ENCODE data around the gene MNAT1. TPM values are rescaled to one million over a fixed set of nuclear protein-coding genes. Genes with fewer than 3 reads are reported as not detected.

Gene MNAT1
- total RNA-seq, 2 donors from 2014 or later = 16.1 to 19.5 TPM

DNA sequence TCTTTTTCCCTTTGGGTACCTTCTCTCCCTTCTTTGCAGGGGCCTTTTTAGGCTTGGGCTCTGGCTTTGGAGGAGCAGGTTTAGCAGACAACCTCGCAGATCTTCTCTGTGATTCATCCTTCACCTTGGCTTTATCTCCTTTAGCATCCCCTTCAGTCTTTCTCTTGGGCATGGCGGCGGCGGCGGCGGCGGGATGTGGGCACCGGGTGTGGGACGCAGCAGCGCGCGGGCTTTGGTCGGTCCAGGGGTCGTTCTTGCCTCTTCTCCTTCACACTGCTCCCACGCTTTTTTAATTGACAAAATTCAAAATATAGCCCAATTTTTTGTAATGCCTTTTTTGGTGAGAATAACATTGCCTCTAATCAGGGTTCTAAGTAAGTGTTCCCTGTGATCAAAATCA lies 237.7 kb downstream of the MNAT1 start:
- no peak overlapping the region for H3K27ac Mint-ChIP-seq
- no peaks in the 10 kb centered on the region for H3K27me3 Mint-ChIP-seq
- H3K36me3 Mint-ChIP-seq (ENCODE audit: low read depth) = no peaks in the 10 kb centered on the region
- peaks cover 6% of the 10 kb centered on the region for H3K4me1 Mint-ChIP-seq
- H3K4me3 Mint-ChIP-seq = no peak overlapping the region
- ATAC-seq (no peak), DNase-seq (no peak)
- H3K9me3 ChIP-seq (ENCODE audit: control insufficient read depth, low read length, poor library complexity, severe bottlenecking) = no peaks in the 10 kb centered on the region

DNA sequence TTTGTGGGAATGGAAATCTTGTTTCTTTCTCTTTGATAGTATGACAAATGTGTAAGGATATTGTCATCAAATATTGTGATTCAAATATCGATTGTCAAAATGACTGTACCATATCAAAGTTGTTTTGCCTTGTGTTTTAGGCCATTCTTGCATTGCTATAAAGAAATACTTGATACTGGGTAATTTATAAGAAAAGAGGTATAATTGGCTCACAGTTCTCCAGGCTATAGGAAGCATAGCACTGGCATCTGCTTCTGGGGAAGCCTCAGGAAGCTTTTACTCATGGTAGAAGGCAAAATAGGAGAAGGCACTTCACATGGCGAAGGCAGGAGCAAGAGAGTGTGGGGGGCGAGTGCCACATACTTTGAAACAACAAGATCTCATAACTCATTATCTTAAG lies 238.5 kb downstream of the MNAT1 start:
- DNase-seq (no peak), ATAC-seq (no peak)
- Mint-ChIP-seq H3K36me3 (ENCODE audit: low read depth) (no peaks in the 10 kb centered on the region), H3K27me3 (no peaks in the 10 kb centered on the region), H3K27ac (no peak overlapping the region), H3K4me1 (peaks cover 6% of the 10 kb centered on the region), H3K4me3 (no peak overlapping the region)
- no peaks in the 10 kb centered on the region for H3K9me3 ChIP-seq (ENCODE audit: control insufficient read depth, low read length, poor library complexity, severe bottlenecking)

DNA sequence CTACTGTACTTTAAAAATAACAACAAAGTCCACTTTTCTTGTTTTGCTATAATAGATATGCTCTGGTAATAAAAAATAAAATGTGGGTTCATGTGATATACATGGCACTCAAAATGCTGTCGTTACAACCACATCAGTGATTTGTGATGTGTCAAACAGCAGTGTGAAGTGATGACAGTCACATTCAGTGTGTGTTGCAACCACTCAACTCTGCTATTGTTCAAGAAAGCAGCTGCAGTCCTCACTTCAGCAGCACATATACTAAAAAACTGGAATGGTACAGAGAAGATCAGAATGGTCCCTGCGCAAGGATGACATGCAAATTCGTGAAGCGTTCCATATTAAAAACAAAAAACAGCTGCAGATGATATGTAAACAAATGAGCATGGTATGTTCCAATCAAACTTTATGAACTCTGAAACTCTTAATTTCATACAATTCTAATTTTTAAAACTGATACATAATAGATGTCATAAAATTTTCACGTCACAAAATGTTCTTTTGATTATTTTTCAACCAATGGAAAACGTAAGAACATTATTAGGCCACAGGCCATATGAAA lies 239.6 kb downstream of the MNAT1 start:
- H3K4me3 Mint-ChIP-seq = no peak overlapping the region
- no peak for ATAC-seq

DNA sequence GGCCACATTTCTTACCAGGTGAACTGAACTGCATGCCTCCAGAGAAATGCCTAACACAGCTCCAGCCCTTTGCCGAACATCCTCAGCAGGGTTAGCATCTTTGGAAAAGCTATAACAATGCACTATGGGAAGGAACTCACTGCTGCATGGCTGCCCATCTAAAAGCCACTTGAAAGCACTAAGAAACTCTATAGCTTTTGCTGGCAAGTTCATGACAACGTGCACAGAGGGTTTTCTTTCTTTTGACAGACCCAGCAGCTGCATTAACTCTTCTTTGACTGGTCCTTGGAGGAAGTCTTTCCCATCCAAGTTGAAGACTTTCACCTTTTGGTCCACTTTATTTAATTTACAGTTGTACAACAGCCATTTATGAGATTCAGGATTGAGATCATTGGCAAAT lies 241.0 kb downstream of the MNAT1 start:
- Mint-ChIP-seq H3K27me3 (no peaks in the 10 kb centered on the region), H3K36me3 (ENCODE audit: low read depth) (no peaks in the 10 kb centered on the region), H3K4me1 (peaks cover 9% of the 10 kb centered on the region), H3K27ac (no peak overlapping the region), H3K4me3 (no peak overlapping the region)
- H3K9me3 ChIP-seq (ENCODE audit: control insufficient read depth, low read length, poor library complexity, severe bottlenecking) = no peaks in the 10 kb centered on the region
- ATAC-seq (no peak), DNase-seq (no peak)

More for the DNA sequence above, 239.6 kb downstream of the MNAT1 start:
- H3K4me1 Mint-ChIP-seq = peaks cover 6% of the 10 kb centered on the region
- no peaks in the 10 kb centered on the region for H3K27me3 Mint-ChIP-seq
- no peak for DNase-seq
- H3K27ac Mint-ChIP-seq = peak overlapping the region; percentile 6
- H3K36me3 Mint-ChIP-seq (ENCODE audit: low read depth) = no peaks in the 10 kb centered on the region
- H3K9me3 ChIP-seq (ENCODE audit: control insufficient read depth, low read length, poor library complexity, severe bottlenecking) = no peaks in the 10 kb centered on the region

DNA sequence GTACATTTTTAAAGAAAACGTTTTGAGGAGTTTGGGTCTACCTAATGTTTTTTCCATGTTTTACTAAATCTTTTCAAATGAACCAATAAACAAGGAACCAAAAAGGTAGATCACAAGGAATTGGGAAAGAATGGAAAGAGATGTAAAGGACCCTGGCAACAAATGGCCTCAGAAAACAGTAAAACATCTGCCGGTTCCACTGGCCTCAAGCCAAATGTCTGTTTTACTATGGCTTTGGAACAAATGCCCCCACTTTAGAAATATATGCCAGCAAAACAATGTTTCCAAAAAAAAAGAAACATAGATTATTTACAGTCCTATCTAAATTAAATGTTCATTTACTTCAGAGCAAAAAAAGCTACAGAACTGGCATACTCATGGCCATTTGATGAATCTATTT lies 243.3 kb downstream of the MNAT1 start:
- H3K9me3 ChIP-seq (ENCODE audit: control insufficient read depth, low read length, poor library complexity, severe bottlenecking) = no peaks in the 10 kb centered on the region
- Mint-ChIP-seq H3K4me1 (peaks cover 9% of the 10 kb centered on the region), H3K27me3 (no peaks in the 10 kb centered on the region), H3K36me3 (ENCODE audit: low read depth) (no peaks in the 10 kb centered on the region), H3K27ac (peak overlapping the region; percentile 14), H3K4me3 (no peak overlapping the region)
- DNase-seq (no peak), ATAC-seq (no peak)

DNA sequence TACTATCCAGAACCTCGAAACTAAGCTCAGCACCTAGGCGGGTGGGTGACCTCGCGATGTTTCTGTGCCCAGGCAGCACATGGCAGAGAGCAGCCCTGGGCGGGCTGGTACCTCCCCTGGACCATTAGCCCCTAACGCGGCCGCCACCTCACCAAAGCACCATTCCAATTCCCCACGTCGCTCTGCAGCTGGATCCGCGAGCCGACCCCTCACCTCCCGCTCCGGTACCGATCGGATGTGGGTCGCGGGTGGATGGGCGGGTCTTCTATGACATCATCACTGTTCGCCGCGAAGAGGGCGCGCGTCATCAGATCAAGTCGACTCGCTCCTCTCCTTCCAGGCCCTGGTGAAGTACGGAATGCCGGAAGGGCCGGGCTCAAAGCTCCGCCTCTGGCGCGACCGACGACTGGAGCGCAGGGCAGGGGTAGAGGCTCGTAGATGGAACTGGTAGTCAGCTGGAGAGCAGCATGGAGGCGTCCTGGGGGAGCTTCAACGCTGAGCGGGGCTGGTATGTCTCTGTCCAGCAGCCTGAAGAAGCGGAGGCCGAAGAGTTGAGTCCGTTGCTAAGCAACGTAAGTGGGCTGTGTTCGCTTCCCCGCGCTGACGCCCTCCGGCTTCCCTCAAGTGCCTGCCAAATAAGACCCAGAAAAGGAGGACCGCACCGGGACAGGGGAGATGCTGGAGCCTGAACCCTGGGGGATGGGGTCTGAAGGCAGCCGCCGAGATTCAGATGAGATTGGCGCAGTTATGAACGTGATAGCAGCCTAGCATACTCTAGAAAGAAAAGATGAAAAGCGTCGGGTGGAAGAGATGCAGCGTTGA lies 246.5 kb downstream of the MNAT1 start, which contains the start of the genes SLC38A6 and TRMT5:
Gene SLC38A6 (plus strand): TSS at position 435 of the 822 bp plus-strand sequence. CDS start 33 bp downstream, at position 468.
Gene TRMT5 (minus strand): TSS at position 269 of the 822 bp plus-strand sequence. CDS start 106 bp downstream, at position 163.
- DNase-seq (peak; percentile 74 to 81 (median 80)), ATAC-seq (peak; percentile 89)
- H3K9me3 ChIP-seq (ENCODE audit: control insufficient read depth, low read length, poor library complexity, severe bottlenecking) = no peaks in the 10 kb centered on the region
- H3K27me3 Mint-ChIP-seq = no peaks in the 10 kb centered on the region
- H3K36me3 Mint-ChIP-seq (ENCODE audit: low read depth) = no peaks in the 10 kb centered on the region
- no peak within 1 kb of the TSS for H3K4me3 Mint-ChIP-seq
- H3K27ac Mint-ChIP-seq = no peak within 1 kb of the TSS
- peaks cover 5% of the 10 kb centered on the region for H3K4me1 Mint-ChIP-seq

DNA sequence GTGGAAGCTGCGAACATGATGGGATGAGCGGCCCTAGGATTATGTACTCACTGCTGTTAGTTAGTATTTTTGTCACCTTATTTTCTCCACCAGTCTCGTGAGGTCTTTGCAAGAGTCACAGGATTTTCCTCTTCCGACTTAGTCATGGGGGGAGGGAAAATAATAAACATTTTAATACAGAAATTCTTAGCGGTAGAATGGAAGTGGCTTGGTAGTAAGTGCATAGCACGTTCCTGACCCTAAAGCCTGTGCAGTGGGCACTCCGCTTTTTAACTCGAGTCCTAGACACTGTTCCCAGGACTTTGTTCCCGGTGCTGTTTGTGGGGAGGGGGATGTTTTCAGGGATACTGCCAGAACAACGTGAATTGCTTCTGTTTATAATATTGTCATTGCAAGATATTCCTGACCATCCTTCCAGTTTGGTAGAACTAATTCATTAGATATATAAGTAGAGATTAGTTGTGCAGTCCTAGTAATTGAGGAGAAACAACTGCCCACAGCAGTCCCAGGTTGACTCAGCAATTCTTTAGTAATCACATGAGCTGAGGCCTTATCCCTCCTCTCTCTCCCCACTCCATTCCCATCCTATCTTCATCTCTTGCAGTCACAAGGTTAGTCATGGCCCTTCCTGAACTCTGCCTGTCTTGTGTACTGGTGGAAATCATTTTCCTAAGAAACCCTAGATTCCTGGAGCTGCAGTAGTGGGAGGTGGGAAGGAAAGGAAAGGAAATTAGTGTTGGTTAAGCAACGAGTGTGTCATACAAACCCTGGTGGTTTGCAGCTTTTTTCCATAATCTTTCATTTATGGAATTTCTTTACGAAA lies 247.3 kb downstream of the MNAT1 start:
- H3K27me3 Mint-ChIP-seq = no peaks in the 10 kb centered on the region
- H3K4me1 Mint-ChIP-seq = peaks cover 6% of the 10 kb centered on the region
- peaks cover under 1% of the 10 kb centered on the region for H3K36me3 Mint-ChIP-seq (ENCODE audit: low read depth)
- no peak overlapping the region for H3K4me3 Mint-ChIP-seq
- DNase-seq (no peak), ATAC-seq (no peak)
- H3K27ac Mint-ChIP-seq = no peak overlapping the region
- no peaks in the 10 kb centered on the region for H3K9me3 ChIP-seq (ENCODE audit: control insufficient read depth, low read length, poor library complexity, severe bottlenecking)

DNA sequence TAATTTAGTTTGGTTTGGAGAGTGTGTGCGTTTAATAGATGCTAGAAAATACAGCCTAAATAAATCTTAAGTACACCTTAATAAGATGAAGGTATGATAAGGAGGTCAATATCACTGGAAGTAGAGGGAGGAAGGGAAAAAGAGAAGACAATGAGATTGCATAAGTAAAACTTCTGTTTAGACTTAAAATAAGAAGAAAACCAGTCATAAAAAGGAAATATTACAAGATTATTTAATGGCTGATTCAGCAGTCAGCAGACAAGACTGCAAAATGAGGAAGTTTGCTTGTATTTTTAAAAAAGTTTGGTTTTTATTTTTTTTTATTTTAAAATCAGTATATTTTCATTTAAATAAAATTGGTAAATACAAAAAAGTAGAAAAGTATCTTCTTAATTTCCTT lies 249.6 kb downstream of the MNAT1 start:
- Mint-ChIP-seq H3K27ac (peak overlapping the region; percentile 45), H3K4me3 (no peak overlapping the region), H3K4me1 (peaks cover 7% of the 10 kb centered on the region), H3K27me3 (no peaks in the 10 kb centered on the region), H3K36me3 (ENCODE audit: low read depth) (peaks cover 2% of the 10 kb centered on the region)
- ATAC-seq = no peak
- no peak for DNase-seq
- H3K9me3 ChIP-seq (ENCODE audit: control insufficient read depth, low read length, poor library complexity, severe bottlenecking) = no peaks in the 10 kb centered on the region

DNA sequence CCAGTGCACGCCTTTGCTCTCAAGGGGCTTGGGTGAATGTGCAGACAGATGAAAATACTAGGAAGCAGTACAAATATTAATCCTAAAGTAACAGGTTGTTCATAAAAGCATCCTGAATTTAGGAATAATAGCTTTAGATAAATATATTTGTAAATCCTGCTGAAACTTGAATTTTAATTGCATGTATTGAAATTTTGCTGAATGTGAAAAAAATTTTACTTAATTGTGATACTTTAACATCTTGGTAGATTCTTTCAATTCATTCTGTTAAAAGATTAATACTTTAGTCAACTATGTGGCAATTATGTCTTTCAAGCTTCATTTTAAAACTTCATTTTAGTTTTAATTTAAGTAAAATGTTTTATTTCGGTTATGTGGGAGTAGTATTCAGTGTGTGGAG lies 251.9 kb downstream of the MNAT1 start:
- peaks cover 7% of the 10 kb centered on the region for H3K36me3 Mint-ChIP-seq (ENCODE audit: low read depth)

DNA sequence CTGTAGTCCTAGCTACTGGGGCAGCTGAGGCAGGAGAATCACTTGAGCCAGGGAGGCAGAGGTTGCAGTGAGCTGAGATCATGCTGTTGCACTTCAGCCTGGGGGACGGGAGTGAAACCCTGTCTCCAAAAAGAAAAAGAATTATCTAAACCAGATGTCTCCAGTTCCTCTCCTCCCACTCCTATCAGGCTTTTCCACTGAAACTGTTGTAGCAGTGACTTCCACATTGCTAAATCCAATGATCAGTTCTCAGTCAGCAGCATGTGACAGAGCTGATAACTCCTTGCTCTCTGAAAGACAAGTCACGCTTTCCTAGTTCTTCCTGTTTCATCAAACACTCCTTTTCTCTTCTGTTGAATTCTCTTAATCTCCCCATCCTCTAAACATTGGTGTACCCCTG lies 255.0 kb downstream of the MNAT1 start:
- H3K36me3 Mint-ChIP-seq (ENCODE audit: low read depth) = peaks cover 13% of the 10 kb centered on the region
- no peak for DNase-seq
- ATAC-seq = no peak
- no peak overlapping the region for H3K4me3 Mint-ChIP-seq
- no peaks in the 10 kb centered on the region for H3K27me3 Mint-ChIP-seq
- H3K4me1 Mint-ChIP-seq = peaks cover 7% of the 10 kb centered on the region
- no peak overlapping the region for H3K27ac Mint-ChIP-seq
- no peaks in the 10 kb centered on the region for H3K9me3 ChIP-seq (ENCODE audit: control insufficient read depth, low read length, poor library complexity, severe bottlenecking)

More for the DNA sequence above, 251.9 kb downstream of the MNAT1 start:
- no peak overlapping the region for H3K27ac Mint-ChIP-seq
- peaks cover 5% of the 10 kb centered on the region for H3K4me1 Mint-ChIP-seq
- ATAC-seq = no peak
- no peak for DNase-seq
- no peaks in the 10 kb centered on the region for H3K27me3 Mint-ChIP-seq
- H3K9me3 ChIP-seq (ENCODE audit: control insufficient read depth, low read length, poor library complexity, severe bottlenecking) = no peaks in the 10 kb centered on the region
- H3K4me3 Mint-ChIP-seq = no peak overlapping the region

DNA sequence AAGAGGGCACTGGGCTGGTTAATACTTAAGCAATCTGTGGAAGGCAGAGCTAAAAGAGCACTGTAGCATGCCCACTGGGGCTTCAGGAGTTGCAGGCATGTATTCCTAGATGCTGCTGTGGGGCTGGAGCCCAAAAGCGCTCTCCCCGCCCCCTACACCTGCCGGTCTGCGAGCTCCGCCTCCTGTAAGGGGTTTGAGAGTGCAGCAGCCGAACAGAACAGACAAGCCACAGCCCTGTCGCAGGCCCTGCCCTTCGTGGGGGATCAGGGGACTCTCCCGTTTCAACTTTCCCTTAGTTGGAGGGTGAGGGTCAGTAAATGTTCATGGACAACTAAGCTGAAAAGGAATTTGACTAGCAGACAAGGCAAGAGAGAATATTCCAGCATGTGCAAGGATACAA lies 264.1 kb downstream of the MNAT1 start:
- Mint-ChIP-seq H3K36me3 (ENCODE audit: low read depth) (peaks cover 14% of the 10 kb centered on the region), H3K27ac (no peak overlapping the region), H3K4me1 (no peaks in the 10 kb centered on the region)

DNA sequence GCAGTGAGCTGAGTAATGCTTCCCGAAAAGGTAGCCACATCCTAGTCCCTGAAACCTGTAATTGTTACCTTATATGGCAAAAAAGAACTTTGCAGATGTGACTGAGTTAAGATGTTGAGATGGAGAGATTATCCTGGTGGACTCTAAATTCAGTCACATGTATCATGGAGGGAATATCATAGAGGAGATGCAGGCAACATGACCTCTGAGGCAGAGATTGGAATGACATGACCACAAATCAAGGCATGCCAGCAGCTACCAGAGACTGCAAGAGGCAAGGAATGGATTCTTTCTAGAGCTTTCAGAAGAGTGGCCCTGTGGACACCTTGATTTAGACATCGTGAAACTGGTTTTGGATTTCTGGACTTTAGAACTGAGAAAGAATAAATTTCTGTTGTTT lies 265.0 kb downstream of the MNAT1 start:
- Mint-ChIP-seq H3K27ac (no peak overlapping the region), H3K4me3 (no peak overlapping the region), H3K27me3 (no peaks in the 10 kb centered on the region), H3K36me3 (ENCODE audit: low read depth) (peaks cover 14% of the 10 kb centered on the region), H3K4me1 (no peaks in the 10 kb centered on the region)
- no peak for ATAC-seq
- H3K9me3 ChIP-seq (ENCODE audit: control insufficient read depth, low read length, poor library complexity, severe bottlenecking) = no peaks in the 10 kb centered on the region
- no peak for DNase-seq

More for the DNA sequence above, 264.1 kb downstream of the MNAT1 start:
- DNase-seq (no peak), ATAC-seq (no peak)
- no peak overlapping the region for H3K4me3 Mint-ChIP-seq
- H3K27me3 Mint-ChIP-seq = no peaks in the 10 kb centered on the region
- H3K9me3 ChIP-seq (ENCODE audit: control insufficient read depth, low read length, poor library complexity, severe bottlenecking) = no peaks in the 10 kb centered on the region

DNA sequence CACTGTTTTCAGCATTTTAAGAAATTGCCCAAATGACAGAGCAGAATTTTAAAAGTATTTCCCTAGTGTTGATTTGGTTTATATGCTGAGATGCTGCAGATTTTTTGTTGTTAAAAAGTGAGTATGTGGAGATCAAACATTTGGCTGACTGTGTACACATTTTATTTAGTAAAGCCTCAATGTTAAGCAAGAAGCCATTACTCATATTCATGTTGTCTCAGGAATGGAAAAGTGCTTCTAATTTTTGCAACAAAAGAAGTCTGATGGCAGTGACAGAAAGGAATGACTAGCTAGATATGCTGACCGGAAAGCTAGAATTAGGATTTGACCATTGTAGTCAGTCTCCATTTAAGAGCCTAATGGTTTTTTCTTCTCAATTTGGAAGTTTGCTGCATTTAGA lies 269.0 kb downstream of the MNAT1 start:
- ATAC-seq (no peak), DNase-seq (no peak)
- Mint-ChIP-seq H3K27me3 (no peaks in the 10 kb centered on the region), H3K4me3 (no peak overlapping the region), H3K4me1 (no peaks in the 10 kb centered on the region), H3K36me3 (ENCODE audit: low read depth) (peaks cover 3% of the 10 kb centered on the region), H3K27ac (no peak overlapping the region)
- no peaks in the 10 kb centered on the region for H3K9me3 ChIP-seq (ENCODE audit: control insufficient read depth, low read length, poor library complexity, severe bottlenecking)
